HEK293 (cell line): ENCODE results near the gene SURF4.

Experiments
- BCL11A ChIP-seq: fragments of 450-650 bp; formaldehyde crosslinking; IDR thresholded peaks from 2 replicates; pipeline ENCODE4 v1.5.1; 2016; ENCODE audit warnings: low read depth, missing biosample characterization, missing genetic modification characterization
- GLIS2 ChIP-seq: fragments of 450-650 bp; formaldehyde crosslinking; IDR thresholded peaks from 2 replicates; pipeline ENCODE4 v1.5.1; 2016; ENCODE audit warnings: missing biosample characterization, missing genetic modification characterization
- HOXA7 ChIP-seq: sonication (generic); formaldehyde crosslinking; IDR thresholded peaks from 2 replicates; pipeline ENCODE4 v1.8.1; 2022; ENCODE audit warnings: missing genetic modification reagents, borderline replicate concordance
- KLF10 ChIP-seq: fragments of 450-650 bp; IDR thresholded peaks from 2 replicates; pipeline ENCODE4 v1.5.1; 2018; ENCODE audit warnings: missing biosample characterization, mild to moderate bottlenecking, missing genetic modification characterization
- KLF17 ChIP-seq: fragments of 450-650 bp; formaldehyde crosslinking; IDR thresholded peaks from 2 replicates; pipeline ENCODE4 v1.5.1; 2016; ENCODE audit warnings: missing biosample characterization, missing genetic modification characterization
- PRDM4 ChIP-seq: fragments of 450-650 bp; formaldehyde crosslinking; IDR thresholded peaks from 2 replicates; pipeline ENCODE4 v1.5.1; 2017; ENCODE audit warnings: missing biosample characterization, missing genetic modification characterization
- SETDB1 ChIP-seq: IDR thresholded peaks from one replicate; pipeline ENCODE4 v1.6.1; 2017; ENCODE audit warnings: mild to moderate bottlenecking, low read length, moderate library complexity, mixed read lengths; ENCODE audit not compliant: insufficient read length
- ZBTB20 ChIP-seq: fragments of 450-650 bp; formaldehyde crosslinking; IDR thresholded peaks from 2 replicates; pipeline ENCODE4 v1.5.1; 2016; ENCODE audit warnings: missing biosample characterization, missing genetic modification characterization
- ZBTB48 ChIP-seq: fragments of 450-650 bp; formaldehyde crosslinking; IDR thresholded peaks from 2 replicates; pipeline ENCODE4 v1.5.1; 2016; ENCODE audit warnings: missing biosample characterization, missing genetic modification characterization
- ZBTB49 ChIP-seq: fragments of 450-650 bp; formaldehyde crosslinking; IDR thresholded peaks from 2 replicates; pipeline ENCODE4 v1.5.1; 2016; ENCODE audit warnings: missing biosample characterization, missing genetic modification characterization, low read depth
- ZNF148 ChIP-seq: fragments of 450-650 bp; formaldehyde crosslinking; IDR thresholded peaks from 2 replicates; pipeline ENCODE4 v1.5.0; 2017; ENCODE audit warnings: missing biosample characterization, missing genetic modification characterization, borderline replicate concordance
- ZNF157 ChIP-seq: fragments of 450-650 bp; formaldehyde crosslinking; IDR thresholded peaks from 2 replicates; pipeline ENCODE4 v1.5.1; 2016; ENCODE audit warnings: missing biosample characterization, missing genetic modification characterization
- ZNF174 ChIP-seq: fragments of 450-650 bp; formaldehyde crosslinking; IDR thresholded peaks from 2 replicates; pipeline ENCODE4 v1.5.0; 2017; ENCODE audit warnings: missing biosample characterization, mild to moderate bottlenecking, missing genetic modification characterization
- ZNF221 ChIP-seq: fragments of 450-650 bp; formaldehyde crosslinking; IDR thresholded peaks from 2 replicates; pipeline ENCODE4 v1.5.1; 2017; ENCODE audit warnings: missing biosample characterization, missing genetic modification characterization, borderline replicate concordance
- ZNF274 ChIP-seq, 2 experiments: fragments of 200-500 bp in 1 of 2; fragments of 450-650 bp in 1 of 2; sonication (Bioruptor generic) in 1 of 2; formaldehyde crosslinking in 1 of 2; IDR thresholded peaks; 2 replicates each; pipeline versions ENCODE4 v1.5.1 to v1.6.1; 2014 to 2016; ENCODE audit warnings: borderline replicate concordance in 1 of 2, inconsistent platforms in 1 of 2, low read length in 1 of 2, missing biosample characterization in 1 of 2, missing genetic modification characterization in 1 of 2
- ZNF280D ChIP-seq: fragments of 450-650 bp; formaldehyde crosslinking; IDR thresholded peaks from 2 replicates; pipeline ENCODE4 v1.5.1; 2016; ENCODE audit warnings: missing biosample characterization, missing genetic modification characterization
- ZNF292 ChIP-seq: fragments of 450-650 bp; formaldehyde crosslinking; IDR thresholded peaks from 2 replicates; pipeline ENCODE4 v1.5.1; 2016; ENCODE audit warnings: low read depth, missing biosample characterization, missing genetic modification characterization, borderline replicate concordance
- ZNF433 ChIP-seq: fragments of 450-650 bp; formaldehyde crosslinking; IDR thresholded peaks from 2 replicates; pipeline ENCODE4 v1.5.1; 2016; ENCODE audit warnings: missing biosample characterization, missing genetic modification characterization, low read depth
- ZNF473 ChIP-seq: fragments of 450-650 bp; formaldehyde crosslinking; IDR thresholded peaks from 2 replicates; pipeline ENCODE4 v1.5.1; 2017; ENCODE audit warnings: missing biosample characterization, missing genetic modification characterization
- ZNF501 ChIP-seq: fragments of 450-650 bp; formaldehyde crosslinking; IDR thresholded peaks from 2 replicates; pipeline ENCODE4 v1.5.1; 2016; ENCODE audit warnings: missing biosample characterization, missing genetic modification characterization
- ZNF585B ChIP-seq: fragments of 450-650 bp; formaldehyde crosslinking; IDR thresholded peaks from 2 replicates; pipeline ENCODE4 v1.5.1; 2016; ENCODE audit warnings: missing biosample characterization, missing genetic modification characterization
- ZNF658 ChIP-seq: fragments of 450-650 bp; formaldehyde crosslinking; IDR thresholded peaks from 2 replicates; pipeline ENCODE4; 2016; ENCODE audit warnings: missing biosample characterization, missing genetic modification characterization
- ZNF677 ChIP-seq: fragments of 450-650 bp; IDR thresholded peaks from 2 replicates; pipeline ENCODE4 v1.5.0; 2018; ENCODE audit warnings: missing biosample characterization, mild to moderate bottlenecking, missing genetic modification characterization, moderate library complexity
- ZNF704 ChIP-seq: fragments of 450-650 bp; formaldehyde crosslinking; IDR thresholded peaks from 2 replicates; pipeline ENCODE4 v1.5.1; 2016; ENCODE audit warnings: missing biosample characterization, missing genetic modification characterization
- ZNF792 ChIP-seq: fragments of 450-650 bp; formaldehyde crosslinking; IDR thresholded peaks from 2 replicates; pipeline ENCODE4 v1.5.1; 2016; ENCODE audit warnings: missing biosample characterization, missing genetic modification characterization
- ZSCAN16 ChIP-seq: fragments of 450-650 bp; formaldehyde crosslinking; IDR thresholded peaks from 2 replicates; pipeline ENCODE4 v1.5.1; 2016; ENCODE audit warnings: missing biosample characterization, missing genetic modification characterization

SURF4 gene

GRCh38 chr9:133356391-133357091 lies 19.3 kb downstream of the SURF4 start, which contains the start of the genes SURF1 and SURF2 (continued):
- no peak for TF ChIP-seq ZNF677 (tag by site-specific recombination)
- TF ChIP-seq ZNF473 (tag by site-specific recombination), result no peak
- peak; percentile 58; the same call in 1 of the 2 replicates for TF ChIP-seq ZBTB20 (tag by site-specific recombination)
- peak; percentile 64; the same call in 1 of the 2 replicates for TF ChIP-seq ZNF501 (tag by site-specific recombination)
- TF ChIP-seq SETDB1, result no peak
- no peak for TF ChIP-seq ZNF585B (tag by site-specific recombination)
- TF ChIP-seq ZNF658 (tag by site-specific recombination), result no peak
- TF ChIP-seq ZNF221 (tag by site-specific recombination), result no peak
- TF ChIP-seq BCL11A (tag by site-specific recombination), result peak; percentile 57; the same call in 1 of the 2 replicates
- TF ChIP-seq ZBTB49, result no peak
- no peak for TF ChIP-seq ZNF174 (tag by site-specific recombination)
- TF ChIP-seq KLF17 (tag by site-specific recombination), result peak; percentile 88
- TF ChIP-seq GLIS2 (tag by site-specific recombination), result peak; percentile 73; the same call in 1 of the 2 replicates
- TF ChIP-seq ZBTB48 (tag by site-specific recombination), result peak; percentile 45; the same call in 1 of the 2 replicates
- 0 out of 2 replicates have a peak, but pooled peaks have one; percentile 29 for TF ChIP-seq ZSCAN16
- TF ChIP-seq ZNF148, result no peak
- TF ChIP-seq ZNF157 (tag by site-specific recombination), result no peak
- TF ChIP-seq HOXA7 (CRISPR knock-in tag), result no peak
- TF ChIP-seq ZNF274 (IDR thresholded peaks at IDR 0.05; ENCODE audit: low read length), result no peak
- no peak for TF ChIP-seq ZNF274 (tag by site-specific recombination; IDR thresholded peaks at IDR 0.05; ENCODE audit: borderline replicate concordance)
- no peak for TF ChIP-seq ZNF433 (tag by site-specific recombination)
- TF ChIP-seq PRDM4, result peak; percentile 54; the same call in 1 of the 2 replicates
- no peak for TF ChIP-seq ZNF280D
- TF ChIP-seq KLF10, result peak; percentile 72
- TF ChIP-seq ZNF704 (tag by site-specific recombination), result no peak
- 0 out of 2 replicates have a peak, but pooled peaks have one; percentile 51 for TF ChIP-seq ZNF792 (tag by site-specific recombination)
- no peak for TF ChIP-seq ZNF292 (tag by site-specific recombination)
